KOPT-K1 (cell line): ENCODE data around the gene ESPNL.

Experiments
- H3K27ac ChIP-seq: fragments of 200-600 bp; sonication (generic); 2 replicates; pipeline ENCODE4 v1.5.1; 2016; ENCODE audit warnings: antibody characterized with exemption, mild to moderate bottlenecking, low read depth, low read length; ENCODE audit not compliant: poor library complexity, severe bottlenecking
- H3K36me3 ChIP-seq: fragments of 200-600 bp; sonication (generic); 2 replicates; pipeline ENCODE4 v1.5.1; 2017; ENCODE audit warnings: antibody characterized with exemption, mild to moderate bottlenecking, low read length, moderate library complexity; ENCODE audit not compliant: insufficient read depth
- H3K9me3 ChIP-seq: fragments of 200-600 bp; sonication (generic); 2 replicates; pipeline ENCODE4 v1.5.1; 2017; ENCODE audit warnings: antibody characterized with exemption, low read length, mild to moderate bottlenecking; ENCODE audit not compliant: insufficient read depth, poor library complexity, severe bottlenecking

Gene ESPNL

DNA sequence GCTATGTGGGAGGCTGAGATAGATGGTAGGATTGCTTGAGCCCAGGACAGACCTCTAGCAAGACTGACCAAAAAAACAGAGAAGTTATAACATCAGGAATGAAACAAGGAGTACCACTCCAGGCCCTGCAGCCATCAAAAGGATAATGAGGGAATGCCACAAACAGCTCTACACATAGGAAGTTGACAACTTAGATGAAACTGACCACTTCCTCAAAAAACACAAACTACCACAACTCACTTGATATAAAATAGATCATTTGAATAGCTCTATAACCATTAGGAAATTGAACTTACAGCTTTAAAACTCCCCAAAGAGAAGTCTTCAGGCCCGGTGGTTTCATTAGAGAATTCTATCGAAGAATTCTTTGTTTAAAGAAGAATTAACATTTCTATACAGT, 12.9 kb upstream of the ESPNL start:
- Histone ChIP-seq H3K9me3 (no peaks in the 10 kb centered on the region), H3K36me3 (peaks cover 75% of the 10 kb centered on the region), H3K27ac (no peak overlapping the region)

DNA sequence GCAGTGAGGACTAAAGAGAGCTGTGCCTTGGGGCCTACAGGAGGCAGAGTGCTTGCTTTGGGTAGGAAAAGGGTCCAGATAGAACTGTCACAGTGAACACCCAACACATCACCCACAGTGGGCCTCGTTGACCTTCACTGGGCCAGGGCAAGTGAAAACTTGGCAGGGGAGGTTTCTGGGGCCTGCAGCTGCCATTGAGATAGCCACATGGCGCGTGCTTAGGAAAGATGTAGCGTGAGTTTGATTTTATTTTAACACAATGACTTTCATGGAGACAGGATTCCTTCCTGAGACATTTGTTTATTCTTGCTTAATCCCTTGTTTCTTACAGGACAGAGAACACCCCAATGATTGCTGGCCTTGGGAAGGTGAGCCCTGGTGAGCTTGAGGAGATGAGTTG, 9.3 kb upstream of the ESPNL start:
- H3K9me3 ChIP-seq, result no peaks in the 10 kb centered on the region
- no peak overlapping the region for H3K27ac ChIP-seq
- peaks cover 72% of the 10 kb centered on the region for H3K36me3 ChIP-seq

DNA sequence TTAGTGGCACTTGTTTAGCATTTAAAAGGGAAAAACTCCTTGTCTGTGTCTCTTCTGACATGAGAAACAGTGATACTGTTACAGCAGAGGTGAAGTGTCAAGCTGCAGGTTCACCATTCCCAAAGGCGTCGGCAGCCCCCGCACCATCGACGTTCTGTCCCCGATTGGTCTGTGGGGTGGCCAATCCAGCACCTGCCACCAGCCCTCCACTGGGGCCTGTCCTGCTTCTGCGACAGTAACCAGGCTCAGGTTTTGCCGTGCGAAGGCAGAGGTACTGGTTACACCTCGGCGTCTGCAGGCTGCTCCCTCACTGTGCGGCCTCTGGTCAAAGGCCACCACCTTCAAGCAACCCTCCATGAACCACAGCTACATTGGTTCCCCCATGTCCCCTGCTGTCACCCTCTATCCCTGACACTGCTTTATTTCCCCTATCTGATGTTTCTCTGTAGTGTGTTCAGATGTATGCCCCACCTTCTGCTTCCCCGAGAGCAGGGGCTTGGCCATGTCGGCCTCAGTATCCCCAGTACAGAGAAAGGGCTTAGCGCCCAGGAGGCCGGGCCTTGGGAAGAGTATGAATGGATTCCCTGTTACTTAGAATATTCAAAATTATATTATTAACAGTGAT, 8.6 kb upstream of the ESPNL start:
- H3K36me3 ChIP-seq, result peaks cover 72% of the 10 kb centered on the region
- no peak overlapping the region for H3K27ac ChIP-seq
- H3K9me3 ChIP-seq, result no peaks in the 10 kb centered on the region

DNA sequence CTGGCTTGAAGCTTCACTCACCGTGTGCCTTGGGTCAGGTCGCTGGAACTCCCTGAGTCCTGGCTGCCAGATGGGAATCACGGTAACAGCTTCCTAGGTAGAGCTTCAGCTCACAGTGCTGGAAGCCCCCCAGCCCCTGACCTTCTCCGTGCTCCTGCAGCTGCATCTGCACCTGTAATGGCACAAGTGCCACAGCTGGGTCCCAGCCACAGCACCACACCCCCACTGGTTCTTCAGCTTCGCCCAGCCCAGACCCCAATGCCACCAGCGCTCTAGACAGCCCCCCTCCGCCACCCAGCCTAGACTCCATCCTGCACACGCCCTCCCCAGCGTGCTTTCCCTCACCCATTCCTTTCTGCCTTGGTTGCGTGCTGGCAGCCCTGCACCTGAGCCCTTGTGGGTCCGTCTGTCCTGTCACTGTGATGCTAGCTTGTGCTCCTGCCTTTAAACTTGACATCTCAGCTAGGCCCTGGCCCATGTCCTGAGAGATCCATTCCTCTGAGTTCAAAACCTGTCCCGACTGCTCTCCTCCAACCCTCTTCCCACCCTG, 7.6 kb upstream of the ESPNL start:
- H3K27ac ChIP-seq, result no peak overlapping the region
- no peaks in the 10 kb centered on the region for H3K9me3 ChIP-seq
- H3K36me3 ChIP-seq, result peaks cover 67% of the 10 kb centered on the region; the same call in 1 of the 2 replicates

DNA sequence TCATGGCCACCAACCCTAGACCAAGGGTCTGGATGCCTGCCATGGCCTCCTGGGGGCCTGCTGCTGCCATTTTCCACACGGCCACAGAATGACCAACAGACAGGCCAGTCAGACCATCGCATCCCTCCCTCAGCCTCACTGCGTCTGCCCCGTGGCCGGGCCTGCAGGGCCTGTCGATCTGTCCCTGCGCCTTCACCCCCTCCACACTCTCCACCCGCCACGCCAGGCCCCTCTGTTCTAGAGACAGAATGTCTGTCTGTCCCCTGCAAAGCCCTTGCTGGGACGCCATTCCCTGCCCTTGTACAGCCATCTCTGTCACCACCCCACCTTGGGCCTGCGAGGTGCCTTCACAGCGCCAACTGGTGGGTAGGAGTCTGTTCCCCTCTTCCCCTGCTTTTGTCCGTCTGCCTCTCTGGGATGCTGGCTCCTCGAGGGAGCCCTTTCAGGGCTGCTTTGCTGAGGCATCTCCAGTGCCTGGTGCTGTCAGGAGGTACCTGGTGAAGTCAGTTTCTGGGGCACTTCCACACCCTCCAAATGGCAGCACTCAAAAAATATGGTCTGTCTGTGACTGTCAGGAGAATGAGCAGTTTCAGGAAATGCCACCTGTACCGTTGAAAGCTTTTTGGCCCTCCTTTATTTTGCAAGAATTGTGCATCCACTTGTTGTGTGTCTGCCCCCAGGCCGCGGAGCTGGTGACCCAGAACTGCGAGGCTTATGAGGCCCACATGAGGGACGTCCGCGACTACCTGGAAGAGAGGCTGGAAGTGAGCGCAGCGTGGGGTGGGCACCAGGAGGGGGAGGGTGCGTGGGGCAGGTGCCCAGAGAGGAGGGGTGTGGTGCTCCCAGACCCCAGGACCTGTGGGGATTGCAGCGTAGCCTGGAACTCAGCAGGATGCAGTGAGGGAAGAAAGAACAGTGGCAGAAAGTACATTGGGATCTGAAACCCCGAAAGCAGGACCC, 6.7 kb upstream of the ESPNL start:
- H3K36me3 ChIP-seq, result peaks cover 58% of the 10 kb centered on the region; the same call in 1 of the 2 replicates
- H3K9me3 ChIP-seq, result no peaks in the 10 kb centered on the region
- no peak overlapping the region for H3K27ac ChIP-seq

DNA sequence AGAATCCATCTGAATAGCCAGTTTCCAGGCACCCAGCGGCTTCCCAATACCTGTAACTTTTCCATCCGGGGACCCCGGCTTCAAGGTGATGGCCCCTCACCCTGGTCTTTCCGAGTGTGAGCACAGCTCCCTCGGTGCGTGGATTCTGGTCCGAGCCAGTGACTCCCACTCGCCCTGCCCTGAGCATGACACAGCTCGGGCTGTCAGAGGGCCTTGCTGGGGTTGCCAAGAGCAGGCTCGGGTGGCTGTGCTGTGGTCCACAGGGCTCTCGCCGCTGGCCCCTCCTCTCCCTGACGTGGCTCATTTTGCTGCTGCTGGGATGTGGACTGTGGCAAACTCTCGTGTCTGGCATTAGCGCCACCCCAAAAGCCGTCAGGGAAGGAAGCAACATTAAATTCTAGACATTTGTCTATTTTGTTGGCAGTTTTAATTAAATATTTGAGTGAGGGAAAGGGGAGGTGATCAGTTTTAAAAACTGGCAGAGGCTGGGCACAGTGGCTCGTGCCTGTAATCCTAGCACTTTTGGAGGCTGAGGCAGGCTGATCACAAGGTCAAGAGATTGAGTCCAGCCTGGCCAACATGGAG, 5.6 kb upstream of the ESPNL start:
- Histone ChIP-seq H3K27ac (no peak overlapping the region), H3K36me3 (peaks cover 54% of the 10 kb centered on the region; the same call in 1 of the 2 replicates), H3K9me3 (no peaks in the 10 kb centered on the region)

DNA sequence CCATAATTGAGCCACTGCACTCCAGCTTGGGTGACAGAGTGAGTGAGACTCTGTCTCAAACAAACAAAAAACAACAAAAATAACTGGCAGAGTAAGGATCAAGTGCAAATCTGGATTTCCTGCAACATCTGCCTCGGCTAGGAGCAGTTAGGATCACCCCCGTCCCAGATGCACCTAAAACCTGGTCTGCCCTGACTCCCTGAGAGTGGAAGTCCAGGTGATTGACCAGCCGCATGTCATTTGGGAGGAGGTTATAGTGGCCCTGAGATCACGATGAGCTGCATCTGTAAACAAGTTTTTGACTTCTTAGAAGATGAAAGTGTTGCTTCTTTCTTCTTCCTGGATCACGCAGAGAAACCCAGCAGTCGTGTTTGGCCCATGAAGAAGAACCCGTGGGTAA, 5.0 kb upstream of the ESPNL start:
- Histone ChIP-seq H3K27ac (no peak overlapping the region), H3K9me3 (no peaks in the 10 kb centered on the region), H3K36me3 (peaks cover 54% of the 10 kb centered on the region; the same call in 1 of the 2 replicates)

DNA sequence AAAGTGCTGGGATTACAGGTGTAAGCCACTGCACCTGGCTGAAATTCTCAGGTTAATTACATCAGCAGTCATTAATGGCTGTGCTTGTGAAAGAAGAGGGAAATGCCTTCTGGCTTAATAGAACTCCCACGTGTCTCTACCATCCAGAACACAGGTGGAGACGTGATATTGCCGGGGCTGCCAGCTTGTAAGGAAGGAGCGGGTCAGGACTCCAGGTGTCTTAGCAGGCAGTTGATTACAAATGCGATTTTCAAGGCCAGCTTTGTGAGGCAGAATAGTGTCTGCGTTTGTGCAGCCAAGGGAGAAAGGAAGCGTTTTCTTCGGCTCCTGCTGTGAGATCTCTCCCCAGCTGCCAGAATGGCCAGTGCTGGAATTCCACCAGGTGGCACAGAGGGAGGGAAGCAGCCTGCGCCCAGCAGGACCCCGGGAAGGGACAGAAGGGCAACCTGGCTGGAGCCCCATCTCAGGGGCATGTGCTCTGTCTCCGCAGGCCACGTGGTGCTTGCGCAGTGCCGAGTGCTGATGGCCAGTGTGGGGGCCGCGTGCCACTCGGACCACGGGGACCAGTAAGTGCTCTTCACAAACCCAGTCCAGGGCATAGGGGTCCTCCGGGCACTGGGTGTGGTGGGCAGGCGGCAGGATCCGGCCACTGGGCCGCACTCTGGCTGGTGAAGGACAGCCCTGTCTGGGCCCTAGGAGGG, 3.7 kb upstream of the ESPNL start:
- no peaks in the 10 kb centered on the region for H3K9me3 ChIP-seq
- no peak overlapping the region for H3K27ac ChIP-seq
- peaks cover 44% of the 10 kb centered on the region; the same call in 1 of the 2 replicates for H3K36me3 ChIP-seq

DNA sequence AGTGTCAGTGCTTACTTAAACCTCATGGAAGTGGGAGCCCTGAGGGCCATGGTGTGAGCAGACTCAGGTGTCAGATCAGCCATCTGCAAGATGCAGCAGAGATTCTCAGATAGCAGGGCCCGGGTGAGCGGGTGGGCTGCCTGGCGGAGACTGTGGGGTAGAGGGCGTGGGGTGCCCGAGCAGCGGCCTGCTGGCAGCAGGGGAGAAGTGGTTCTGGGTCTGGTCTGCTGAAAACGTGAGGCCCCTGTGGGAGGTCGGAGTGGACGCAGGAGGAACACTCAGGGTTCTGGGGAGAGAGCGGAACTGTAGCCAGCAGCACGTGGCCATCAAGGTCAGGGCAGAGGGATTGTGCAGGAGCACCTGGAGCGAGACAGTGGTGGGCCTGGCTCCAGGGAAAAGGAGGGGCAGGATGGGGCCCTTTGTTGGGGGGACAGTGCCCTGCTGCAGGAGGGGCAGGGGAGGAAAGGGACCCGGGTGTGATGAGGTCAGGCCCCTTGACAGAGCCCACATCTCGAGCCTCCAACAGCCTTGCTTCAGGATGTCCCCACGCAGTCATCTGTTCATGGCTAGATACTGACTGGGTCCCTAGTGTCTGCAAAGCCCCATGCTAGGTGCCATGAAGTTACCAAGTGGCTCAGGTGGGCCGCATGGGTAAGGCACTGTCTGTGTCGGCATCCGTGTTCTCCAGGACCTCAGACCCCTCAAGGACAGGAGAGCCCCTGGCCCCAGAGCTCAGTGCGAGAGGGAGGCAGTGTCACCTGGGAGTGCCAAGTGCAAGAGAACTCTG, 2.7 kb upstream of the ESPNL start:
- no peak overlapping the region for H3K27ac ChIP-seq
- no peaks in the 10 kb centered on the region for H3K9me3 ChIP-seq

DNA sequence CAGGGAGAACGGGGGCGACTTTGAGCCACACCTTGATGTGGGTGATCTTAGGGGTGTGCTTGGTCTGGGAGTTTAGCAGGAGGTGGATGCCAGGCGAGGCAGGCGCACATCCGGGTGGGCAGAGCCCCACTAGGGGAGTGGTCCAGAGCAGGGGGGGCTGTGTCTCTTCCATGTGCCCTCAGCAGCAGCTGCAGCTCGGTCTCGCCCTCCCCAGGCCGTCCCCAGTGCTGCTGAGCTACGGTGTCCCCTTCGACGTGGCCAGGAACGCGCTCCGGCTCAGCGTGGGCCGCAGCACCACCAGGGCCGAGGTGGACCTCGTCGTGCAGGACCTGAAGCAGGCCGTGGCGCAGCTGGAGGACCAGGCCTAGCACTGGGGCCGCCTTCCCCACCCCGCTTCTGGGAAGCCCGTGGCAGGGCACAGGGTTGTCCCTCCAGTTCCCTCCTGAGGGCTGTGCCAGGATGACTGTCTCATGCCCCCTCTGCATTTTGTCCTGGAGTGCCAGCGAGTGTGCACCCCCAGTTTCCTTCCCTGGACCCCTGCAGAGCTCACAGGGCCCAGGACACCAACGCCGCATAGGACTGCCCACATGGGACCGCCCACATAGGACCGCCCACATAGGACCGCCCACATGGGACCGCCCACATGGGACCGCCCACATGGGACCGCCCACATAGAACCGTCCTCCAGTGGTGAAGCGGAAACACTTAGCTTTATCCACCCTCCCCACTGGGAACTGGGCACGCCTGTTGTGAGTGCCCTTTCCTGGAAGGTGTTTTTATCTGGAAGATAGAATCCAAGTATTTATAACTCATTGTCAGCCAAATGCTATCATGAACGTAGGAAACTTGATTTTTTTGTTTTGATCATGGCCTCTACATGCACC, 1.9 kb upstream of the ESPNL start:
- no peaks in the 10 kb centered on the region for H3K9me3 ChIP-seq
- no peak overlapping the region for H3K27ac ChIP-seq
- peaks cover 29% of the 10 kb centered on the region; the same call in 1 of the 2 replicates for H3K36me3 ChIP-seq

More for the DNA sequence above, 2.7 kb upstream of the ESPNL start:
- H3K36me3 ChIP-seq, result peaks cover 35% of the 10 kb centered on the region; the same call in 1 of the 2 replicates

DNA sequence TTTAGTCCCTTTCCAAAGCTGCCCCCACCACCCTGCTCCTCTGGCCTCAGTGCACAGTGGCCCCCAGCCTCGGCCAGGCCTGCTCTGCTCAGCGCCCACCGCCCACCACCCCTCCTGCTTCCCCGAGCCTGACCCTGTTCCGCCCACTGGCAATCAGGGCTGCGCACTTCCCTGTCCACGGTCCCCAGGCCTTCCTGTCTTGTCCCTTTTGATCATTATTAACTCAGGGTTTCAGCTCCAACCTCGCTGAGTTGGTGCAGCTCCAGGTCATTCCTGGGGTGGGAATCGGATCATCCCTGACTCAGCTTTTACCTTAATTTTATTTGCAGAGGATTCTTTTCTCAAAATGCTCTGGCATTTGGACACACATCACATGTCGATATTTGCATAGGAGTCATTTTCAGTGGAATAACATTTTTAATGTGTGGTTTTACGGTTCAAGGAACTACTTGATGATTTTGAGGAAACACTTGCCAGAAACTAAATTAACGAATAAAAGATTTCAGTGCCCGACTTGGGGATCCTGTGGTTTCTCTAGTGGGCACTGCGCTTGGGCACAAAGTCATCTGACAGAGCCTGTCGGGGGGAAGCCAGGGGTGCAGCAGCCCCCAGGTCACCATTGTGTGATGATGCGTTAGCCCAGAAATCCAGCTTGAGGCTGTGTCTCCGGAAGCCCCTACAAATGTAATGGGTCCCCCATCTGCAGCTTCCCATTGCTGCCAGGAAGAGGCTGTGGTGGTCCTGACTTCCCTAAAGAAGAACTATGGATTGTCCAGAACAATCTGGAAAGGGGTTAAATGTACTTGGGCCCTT, 1.0 kb upstream of the ESPNL start:
- no peak overlapping the region for H3K27ac ChIP-seq
- H3K36me3 ChIP-seq, result peaks cover 24% of the 10 kb centered on the region; the same call in 1 of the 2 replicates
- no peaks in the 10 kb centered on the region for H3K9me3 ChIP-seq

DNA sequence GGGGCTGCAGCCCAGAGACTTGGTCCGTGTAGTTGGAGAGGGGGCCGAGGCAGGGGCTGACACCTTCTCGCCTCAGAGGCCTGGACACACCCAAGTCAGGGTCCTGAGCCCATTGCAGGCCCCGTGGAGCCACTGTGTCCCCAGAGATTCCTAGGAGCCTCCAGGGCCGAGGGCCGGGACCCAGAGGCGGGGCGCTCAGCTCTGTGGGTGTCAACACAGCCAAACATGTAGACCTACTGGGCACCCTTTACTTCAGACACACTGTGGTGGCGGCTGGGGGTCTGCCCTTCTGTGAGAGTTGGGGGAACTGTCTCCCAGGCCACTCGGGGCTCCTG, 459 bp upstream of the ESPNL start:
- H3K9me3 ChIP-seq, result no peaks in the 10 kb centered on the region
- peaks cover 18% of the 10 kb centered on the region; the same call in 1 of the 2 replicates for H3K36me3 ChIP-seq
- H3K27ac ChIP-seq, result no peak overlapping the region
